Measurements from ENCODE around the gene UPF2. TPM values are rescaled to one million over a fixed set of nuclear protein-coding genes. Genes with fewer than 3 reads are reported as not detected.

The UPF2 gene
- total and polyA plus RNA-seq, 2 of the 13 experiments (the other 11 are each of a cell fraction or from before 2014, with no cell fraction given): 6.2 to 14.5 TPM

DNA sequence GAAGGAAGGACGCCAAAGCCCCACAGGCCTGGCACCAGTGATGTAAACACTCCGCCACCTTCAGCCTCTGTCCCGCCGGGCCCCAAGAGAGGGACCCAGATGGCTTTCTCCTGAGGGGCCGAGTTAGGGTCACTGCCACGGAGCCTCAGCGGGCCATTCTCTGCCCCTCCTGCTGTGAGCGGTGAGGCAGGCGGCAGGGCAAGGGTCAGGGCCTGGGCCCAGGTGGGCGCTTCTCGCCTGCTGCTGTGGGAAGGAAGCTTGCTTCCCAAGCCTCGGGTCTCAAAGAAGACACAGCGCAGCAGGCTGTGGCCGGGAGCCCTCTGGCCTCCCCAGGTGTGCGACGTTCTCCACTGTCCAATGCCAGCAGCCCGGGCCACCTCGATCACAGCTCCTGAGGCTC is 134.7 kb downstream of the UPF2 start:
- POLR2A ChIA-PET: no interaction called here
- CTCF ChIA-PET (ENCODE audit: low intra/inter-chr PET ratio, low total read pairs): no interaction called here
- no peaks in the 10 kb centered on the region for H3K9me3 ChIP-seq (ENCODE audit: low read length)
- H3K4me3 ChIP-seq (replicated peaks in 1 of 3; ENCODE audit: insufficient read depth in 1 of 3, low read depth in 2 of 3, low read length in 3 of 3): no peak overlapping the region
- no peaks in the 10 kb centered on the region for H3K79me2 ChIP-seq (ENCODE audit: insufficient read depth, low read length)
- H4K20me1 ChIP-seq (ENCODE audit: insufficient read depth, low read length): no peaks in the 10 kb centered on the region
- in situ Hi-C loops (cut with HindIII; ENCODE audit: extremely low pct_ligation_motif_present, low pct_unique_long_range_greater_than_20kb) (no loop called here), intact Hi-C loops (cut with micrococcal nuclease; ENCODE audit: unreplicated experiment) (no loop called here)
- H3K27me3 ChIP-seq (ENCODE audit: control insufficient read depth in 1 of 2, insufficient read depth in 2 of 2, low read length in 2 of 2): no peaks in the 10 kb centered on the region; a peak in 1 of 5 replicates
- FAIRE-seq: no peak
- H3K4me2 ChIP-seq (ENCODE audit: low read depth, low read length): peak overlapping the region; percentile 18; the same call in 1 of the 2 replicates
- H3K4me1 ChIP-seq (ENCODE audit: insufficient read depth, low read length): peaks cover 39% of the 10 kb centered on the region
- BruUV-seq (replicated peaks): no TSS peak
- no peak overlapping the region for H2AFZ ChIP-seq (ENCODE audit: low read length)
- H3K27ac ChIP-seq (ENCODE audit: extremely low read length, insufficient read depth, low read length): no peak overlapping the region
- no peak for DNase-seq (ENCODE audit: low spot score)
- no peak; the same call in 2 of the 3 replicates for ATAC-seq
- 68% methylated on average over 10 of the region's 18 CpGs for WGBS (ENCODE audit: low lambda C conversion rate)
- H3K36me3 ChIP-seq (replicated peaks in 1 of 2; ENCODE audit: control insufficient read depth in 1 of 2, insufficient read depth in 2 of 2, low read length in 2 of 2): no peaks in the 10 kb centered on the region
- H3K9ac ChIP-seq (ENCODE audit: insufficient read depth, low read depth, low read length): no peak overlapping the region
- TF ChIP-seq, protein P1, sequence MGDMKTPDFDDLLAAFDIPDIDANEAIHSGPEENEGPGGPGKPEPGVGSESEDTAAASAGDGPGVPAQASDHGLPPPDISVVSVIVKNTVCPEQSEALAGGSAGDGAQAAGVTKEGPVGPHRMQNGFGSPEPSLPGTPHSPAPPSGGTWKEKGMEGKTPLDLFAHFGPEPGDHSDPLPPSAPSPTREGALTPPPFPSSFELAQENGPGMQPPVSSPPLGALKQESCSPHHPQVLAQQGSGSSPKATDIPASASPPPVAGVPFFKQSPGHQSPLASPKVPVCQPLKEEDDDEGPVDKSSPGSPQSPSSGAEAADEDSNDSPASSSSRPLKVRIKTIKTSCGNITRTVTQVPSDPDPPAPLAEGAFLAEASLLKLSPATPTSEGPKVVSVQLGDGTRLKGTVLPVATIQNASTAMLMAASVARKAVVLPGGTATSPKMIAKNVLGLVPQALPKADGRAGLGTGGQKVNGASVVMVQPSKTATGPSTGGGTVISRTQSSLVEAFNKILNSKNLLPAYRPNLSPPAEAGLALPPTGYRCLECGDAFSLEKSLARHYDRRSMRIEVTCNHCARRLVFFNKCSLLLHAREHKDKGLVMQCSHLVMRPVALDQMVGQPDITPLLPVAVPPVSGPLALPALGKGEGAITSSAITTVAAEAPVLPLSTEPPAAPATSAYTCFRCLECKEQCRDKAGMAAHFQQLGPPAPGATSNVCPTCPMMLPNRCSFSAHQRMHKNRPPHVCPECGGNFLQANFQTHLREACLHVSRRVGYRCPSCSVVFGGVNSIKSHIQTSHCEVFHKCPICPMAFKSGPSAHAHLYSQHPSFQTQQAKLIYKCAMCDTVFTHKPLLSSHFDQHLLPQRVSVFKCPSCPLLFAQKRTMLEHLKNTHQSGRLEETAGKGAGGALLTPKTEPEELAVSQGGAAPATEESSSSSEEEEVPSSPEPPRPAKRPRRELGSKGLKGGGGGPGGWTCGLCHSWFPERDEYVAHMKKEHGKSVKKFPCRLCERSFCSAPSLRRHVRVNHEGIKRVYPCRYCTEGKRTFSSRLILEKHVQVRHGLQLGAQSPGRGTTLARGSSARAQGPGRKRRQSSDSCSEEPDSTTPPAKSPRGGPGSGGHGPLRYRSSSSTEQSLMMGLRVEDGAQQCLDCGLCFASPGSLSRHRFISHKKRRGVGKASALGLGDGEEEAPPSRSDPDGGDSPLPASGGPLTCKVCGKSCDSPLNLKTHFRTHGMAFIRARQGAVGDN (CRISPR knock-in tag; IDR thresholded peaks at IDR 0.05): peak; percentile 26; the same call in 1 of the 2 replicates
- TF ChIP-seq CAMTA2 (CRISPR knock-in tag; IDR thresholded peaks at IDR 0.05; ENCODE audit: borderline replicate concordance): no peak
- TF ChIP-seq KLF16 (CRISPR knock-in tag; IDR thresholded peaks at IDR 0.05): no peak
- no peak for TF ChIP-seq SNAPC2 (CRISPR knock-in tag; IDR thresholded peaks at IDR 0.05)
- TF ChIP-seq TEAD3 (CRISPR knock-in tag; optimal IDR thresholded peaks at IDR 0.05; ENCODE audit: borderline replicate concordance): no peak
- no peak for TF ChIP-seq IKZF1 (IDR thresholded peaks at IDR 0.05)
